Fibroblast of lung (primary cell): ENCODE measurements around the gene HNRNPU. TPM values are rescaled to one million over a fixed set of nuclear protein-coding genes. Genes with fewer than 3 reads are reported as not detected.

ENCODE experiments used
- DNase-seq, 2 donors: peaks; one replicate each; pipeline versions ENCODE4 v3.0.0 to v3.0.0-alpha.2; 2010; ENCODE audit warnings: low read depth in 2 of 2
- H2AFZ ChIP-seq: 2 replicates; pipeline ENCODE4 v1.5.1; 2012; ENCODE audit warnings: low read length, control low read depth, inconsistent platforms
- H3K27ac ChIP-seq: 2 replicates; pipeline ENCODE4 v1.5.1; 2011; ENCODE audit warnings: low read length, control low read depth; ENCODE audit not compliant: insufficient read depth
- H3K27me3 ChIP-seq: 2 replicates; pipeline ENCODE4 v1.5.1; 2011; ENCODE audit warnings: mild to moderate bottlenecking, low read length; ENCODE audit not compliant: control insufficient read depth, insufficient read depth
- H3K36me3 ChIP-seq: 2 replicates; pipeline ENCODE4 v1.5.1; 2011; ENCODE audit warnings: low read length; ENCODE audit not compliant: control insufficient read depth, insufficient read depth
- H3K4me1 ChIP-seq: 2 replicates; pipeline ENCODE4 v1.5.1; 2011; ENCODE audit warnings: low read length; ENCODE audit not compliant: control insufficient read depth, insufficient read depth; ENCODE audit errors: extremely low read depth
- H3K4me2 ChIP-seq: 2 replicates; pipeline ENCODE4 v1.5.1; 2011; ENCODE audit warnings: low read length, control low read depth; ENCODE audit not compliant: insufficient read depth; ENCODE audit errors: extremely low read depth
- H3K4me3 ChIP-seq, 4 experiments: fragments of 200-600 bp in 1 of 4; sonication (generic) in 1 of 4; replicated peaks in 1 of 4; 2 replicates each; pipeline ENCODE4 v1.5.1; 2011 to 2016; ENCODE audit warnings: low read length in 4 of 4, low read depth in 3 of 4, mild to moderate bottlenecking in 3 of 4, control low read depth in 2 of 4, inconsistent platforms in 1 of 4, mixed read lengths in 1 of 4; ENCODE audit not compliant: insufficient read depth in 1 of 4; ENCODE audit errors: control extremely low read depth in 1 of 4
- H3K79me2 ChIP-seq: 2 replicates; pipeline ENCODE4 v1.5.1; 2012; ENCODE audit warnings: mild to moderate bottlenecking, low read length, inconsistent platforms; ENCODE audit not compliant: control insufficient read depth, insufficient read depth
- H3K9ac ChIP-seq: 2 replicates; pipeline ENCODE4 v1.5.1; 2011; ENCODE audit warnings: mild to moderate bottlenecking, low read length, control low read depth; ENCODE audit not compliant: insufficient read depth
- H3K9me3 ChIP-seq: 2 replicates; pipeline ENCODE4 v1.5.1; 2012; ENCODE audit warnings: low read depth, low read length; ENCODE audit not compliant: control insufficient read depth, insufficient read depth
- H4K20me1 ChIP-seq: 2 replicates; pipeline ENCODE4 v1.5.1; 2011; ENCODE audit warnings: low read length; ENCODE audit not compliant: control insufficient read depth, insufficient read depth; ENCODE audit errors: extremely low read depth
- EZH2 ChIP-seq: IDR thresholded peaks from 2 replicates; pipeline ENCODE4 v1.5.1; 2012; ENCODE audit warnings: low read length, control low read depth, mild to moderate bottlenecking; ENCODE audit errors: missing control alignments
- polyA plus RNA-seq, 2 donors: library from polyadenylated mRNA; depleted of rRNA in 1 of 2; stranded (reverse) in 1 of 2; unstranded in 1 of 2; fragments of >200 nt; gene quantifications; 2 replicates each; pipeline ENCODE4 v1.2.1, GENCODE V29; 2011 to 2012; ENCODE audit warnings: missing spikeins in 1 of 2
- total RNA-seq: library from RNA; depleted of rRNA; stranded (reverse); fragments of >200 nt; gene quantifications from 2 replicates; pipeline ENCODE4 v1.2.1, GENCODE V29; 2014
- TF ChIP-seq, protein P1 (sequence below), 2 donors: IDR thresholded peaks in 1 of 2; conservative IDR thresholded peaks in 1 of 2; 1 replicate in 1 of 2; 2 replicates in 1 of 2; pipeline ENCODE4 v1.5.1; 2011 to 2012; ENCODE audit warnings: low read length in 2 of 2, control low read depth in 1 of 2, inconsistent platforms in 1 of 2, low read depth in 1 of 2, mild to moderate bottlenecking in 1 of 2

Gene HNRNPU
- total and polyA plus RNA-seq, 2 donors (not counting 1 experiment from before 2014, with no cell fraction given), result 231 to 383 TPM

- H2AFZ ChIP-seq, result no peak overlapping the region
- H3K4me1 ChIP-seq, result no peaks in the 10 kb centered on the region
- no peaks in the 10 kb centered on the region for H3K79me2 ChIP-seq
- H3K4me3 ChIP-seq, result no peak overlapping the region
- H3K27ac ChIP-seq, result no peak overlapping the region
- no peaks in the 10 kb centered on the region for H3K9me3 ChIP-seq
- H4K20me1 ChIP-seq, result no peaks in the 10 kb centered on the region
- no peak overlapping the region for H3K4me2 ChIP-seq
- DNase-seq, result no peak
- TF ChIP-seq EZH2, result no peak
- TF ChIP-seq, protein P1, sequence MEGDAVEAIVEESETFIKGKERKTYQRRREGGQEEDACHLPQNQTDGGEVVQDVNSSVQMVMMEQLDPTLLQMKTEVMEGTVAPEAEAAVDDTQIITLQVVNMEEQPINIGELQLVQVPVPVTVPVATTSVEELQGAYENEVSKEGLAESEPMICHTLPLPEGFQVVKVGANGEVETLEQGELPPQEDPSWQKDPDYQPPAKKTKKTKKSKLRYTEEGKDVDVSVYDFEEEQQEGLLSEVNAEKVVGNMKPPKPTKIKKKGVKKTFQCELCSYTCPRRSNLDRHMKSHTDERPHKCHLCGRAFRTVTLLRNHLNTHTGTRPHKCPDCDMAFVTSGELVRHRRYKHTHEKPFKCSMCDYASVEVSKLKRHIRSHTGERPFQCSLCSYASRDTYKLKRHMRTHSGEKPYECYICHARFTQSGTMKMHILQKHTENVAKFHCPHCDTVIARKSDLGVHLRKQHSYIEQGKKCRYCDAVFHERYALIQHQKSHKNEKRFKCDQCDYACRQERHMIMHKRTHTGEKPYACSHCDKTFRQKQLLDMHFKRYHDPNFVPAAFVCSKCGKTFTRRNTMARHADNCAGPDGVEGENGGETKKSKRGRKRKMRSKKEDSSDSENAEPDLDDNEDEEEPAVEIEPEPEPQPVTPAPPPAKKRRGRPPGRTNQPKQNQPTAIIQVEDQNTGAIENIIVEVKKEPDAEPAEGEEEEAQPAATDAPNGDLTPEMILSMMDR (conservative IDR thresholded peaks at IDR 0.05 in 1 of 2, IDR thresholded peaks at IDR 0.05 in 1 of 2; ENCODE audit: low read depth in 1 of 2, low read length in 2 of 2), result no peak
- H3K36me3 ChIP-seq, result no peaks in the 10 kb centered on the region
- H3K9ac ChIP-seq, result no peak overlapping the region
- no peaks in the 10 kb centered on the region for H3K27me3 ChIP-seq
Measured at GRCh38 chr1:244893836-244894235, 29.5 kb upstream of the HNRNPU start.

DNA sequence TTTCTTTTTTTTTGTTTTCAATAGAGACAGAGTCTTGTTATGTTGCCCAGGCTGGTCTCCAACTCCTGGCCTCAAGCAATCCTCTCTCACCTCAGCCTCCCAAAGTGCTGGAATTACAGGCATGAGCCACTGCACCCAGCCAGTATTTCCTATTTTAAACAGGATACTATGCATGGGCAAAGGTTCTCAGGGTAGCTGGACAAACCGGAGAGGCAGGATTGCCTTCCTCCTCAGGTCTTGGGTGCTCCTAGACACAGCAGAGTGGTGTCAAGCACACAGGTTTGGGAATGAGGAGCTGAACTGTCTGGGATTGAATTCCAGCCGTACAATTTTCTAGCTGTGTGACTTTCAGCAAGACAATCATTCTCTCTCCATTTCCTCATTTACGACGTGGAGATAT lies 22.9 kb upstream of the HNRNPU start:
- H3K79me2 ChIP-seq, result no peaks in the 10 kb centered on the region
- no peak for DNase-seq
- no peak overlapping the region for H3K9ac ChIP-seq
- no peak overlapping the region for H3K4me3 ChIP-seq
- H3K4me2 ChIP-seq, result no peak overlapping the region
- H3K9me3 ChIP-seq, result no peaks in the 10 kb centered on the region
- H3K27ac ChIP-seq, result no peak overlapping the region
- H3K27me3 ChIP-seq, result no peaks in the 10 kb centered on the region
- no peaks in the 10 kb centered on the region for H3K4me1 ChIP-seq
- H2AFZ ChIP-seq, result no peak overlapping the region
- TF ChIP-seq, protein P1 (conservative IDR thresholded peaks at IDR 0.05 in 1 of 2, IDR thresholded peaks at IDR 0.05 in 1 of 2; ENCODE audit: low read depth in 1 of 2, low read length in 2 of 2), result no peak
- TF ChIP-seq EZH2, result no peak
- no peaks in the 10 kb centered on the region for H3K36me3 ChIP-seq
- H4K20me1 ChIP-seq, result no peaks in the 10 kb centered on the region

- H3K4me3 ChIP-seq, result no peak overlapping the region
Measured at GRCh38 chr1:244881552-244882280, 17.4 kb upstream of the HNRNPU start.

More at GRCh38 chr1:244881552-244882280, 17.4 kb upstream of the HNRNPU start:
- Histone ChIP-seq H3K9me3 (no peaks in the 10 kb centered on the region), H3K27ac (no peak overlapping the region), H3K79me2 (no peaks in the 10 kb centered on the region), H2AFZ (no peak overlapping the region), H3K9ac (no peak overlapping the region), H3K4me1 (no peaks in the 10 kb centered on the region), H3K4me2 (no peak overlapping the region), H3K27me3 (no peaks in the 10 kb centered on the region), H4K20me1 (no peaks in the 10 kb centered on the region), H3K36me3 (no peaks in the 10 kb centered on the region)
- no peak for DNase-seq
- TF ChIP-seq, protein P1 (conservative IDR thresholded peaks at IDR 0.05 in 1 of 2, IDR thresholded peaks at IDR 0.05 in 1 of 2; ENCODE audit: low read depth in 1 of 2, low read length in 2 of 2), result no peak
- no peak for TF ChIP-seq EZH2
